H1 (cell line): ENCODE data around the gene NCF2. TPM values are rescaled to one million over a fixed set of nuclear protein-coding genes. Genes with fewer than 3 reads are reported as not detected.

ENCODE experiments used
- CTCF ChIA-PET: fragments of 300-600 bp; sonication (Branson Sonifier 250); formaldehyde crosslinking; loops from one replicate; lab custom pipeline; 2021; ENCODE audit not compliant: partially characterized antibody; lab: Charles Lee
- POLR2A ChIA-PET: fragments of 300-600 bp; sonication (Branson Sonifier 250); formaldehyde crosslinking; loops from one replicate; lab custom pipeline; 2021; ENCODE audit warnings: inconsistent platforms; ENCODE audit not compliant: partially characterized antibody; lab: Charles Lee
- DNase-seq, 2 experiments: peaks; one replicate each; pipeline versions ENCODE4 v3.0.0 to v3.0.0-alpha.2; 2010 to 2022; ENCODE audit warnings: low spot score in 2 of 2, low read depth in 1 of 2, mixed read lengths in 1 of 2
- FAIRE-seq: peaks from 2 replicates; lab custom pipeline; 2011; peaks lifted over from hg19 to GRCh38; lab: Jason Lieb, UNC
- H2AFZ ChIP-seq: 2 replicates; pipeline ENCODE4 v1.8.1; 2012; ENCODE audit warnings: low read length, inconsistent platforms
- H2AK5ac ChIP-seq: 2 replicates; pipeline ENCODE4 v1.6.1; 2013; ENCODE audit warnings: low read depth, low read length
- H2BK120ac ChIP-seq: replicated peaks from 2 replicates; pipeline ENCODE3; 2013; ENCODE audit warnings: low read depth, low read length, inconsistent platforms
- H2BK12ac ChIP-seq: 2 replicates; pipeline ENCODE4 v1.6.1; 2013; ENCODE audit warnings: low read depth, low read length
- H2BK15ac ChIP-seq: 2 replicates; pipeline ENCODE4 v1.6.1; 2013; ENCODE audit warnings: low read length
- H2BK20ac ChIP-seq: 2 replicates; pipeline ENCODE4 v1.6.1; 2013; ENCODE audit warnings: low read length
- H2BK5ac ChIP-seq: 2 replicates; pipeline ENCODE4 v1.6.1; 2013; ENCODE audit warnings: low read depth, low read length
- H3K14ac ChIP-seq: 2 replicates; pipeline ENCODE4 v1.6.1; 2013; ENCODE audit warnings: inconsistent platforms; ENCODE audit not compliant: insufficient read length
- H3K18ac ChIP-seq: 2 replicates; pipeline ENCODE4 v1.6.1; 2013; ENCODE audit warnings: low read length; ENCODE audit errors: extremely low read depth
- H3K23ac ChIP-seq: 2 replicates; pipeline ENCODE4 v1.6.1; 2013; ENCODE audit warnings: inconsistent platforms; ENCODE audit not compliant: insufficient read length
- H3K23me2 ChIP-seq: 2 replicates; pipeline ENCODE4 v1.6.1; 2013; ENCODE audit warnings: low read depth, low read length
- H3K27ac ChIP-seq: 2 replicates; pipeline ENCODE4 v1.6.1; 2011; ENCODE audit warnings: low read depth, low read length, inconsistent platforms
- H3K27me3 ChIP-seq, 4 experiments: replicated peaks in 1 of 4; 1 replicate in 1 of 4; 2 replicates in 3 of 4; pipeline versions ENCODE4 v1.6.1 to v1.8.1; 2011 to 2013; ENCODE audit warnings: low read length in 3 of 4, mild to moderate bottlenecking in 3 of 4, inconsistent platforms in 2 of 4, mixed read lengths in 2 of 4, moderate library complexity in 1 of 4; ENCODE audit not compliant: control insufficient read depth in 3 of 4, insufficient read depth in 3 of 4; ENCODE audit errors: extremely low read depth in 1 of 4
- H3K36me3 ChIP-seq, 4 experiments: 2 replicates each; pipeline versions ENCODE4 v1.6.1 to v1.8.1; 2011 to 2013; ENCODE audit warnings: mild to moderate bottlenecking in 4 of 4, low read length in 3 of 4, moderate library complexity in 2 of 4, control low read depth in 1 of 4, inconsistent platforms in 1 of 4; ENCODE audit not compliant: insufficient read depth in 4 of 4, control insufficient read depth in 2 of 4
- H3K4ac ChIP-seq: replicated peaks from 2 replicates; pipeline ENCODE3; 2013; ENCODE audit warnings: low read length, low read depth, mixed read lengths, inconsistent platforms; ENCODE audit not compliant: insufficient read length
- H3K4me1 ChIP-seq, 4 experiments: replicated peaks in 1 of 4; 1 replicate in 1 of 4; 2 replicates in 3 of 4; pipeline versions ENCODE4 v1.6.1 to v1.8.1; 2011 to 2013; ENCODE audit warnings: low read length in 3 of 4, inconsistent platforms in 2 of 4, mixed read lengths in 1 of 4; ENCODE audit not compliant: insufficient read depth in 4 of 4, control insufficient read depth in 3 of 4
- H3K4me2 ChIP-seq, 2 experiments: 2 replicates each; pipeline versions ENCODE4 v1.6.1 to v1.8.1; 2011 to 2013; ENCODE audit warnings: low read depth in 2 of 2, low read length in 2 of 2, control low read depth in 1 of 2, inconsistent platforms in 1 of 2, mild to moderate bottlenecking in 1 of 2; ENCODE audit not compliant: insufficient read depth in 1 of 2
- H3K4me3 ChIP-seq, 4 experiments: fragments of 200-600, 300-600 bp in 1 of 4; sonication (generic), shearing (Covaris generic), sonication (Bioruptor Twin) in 1 of 4; 2 replicates each; pipeline versions ENCODE4 v1.5.1 to v1.8.1; 2011 to 2016; ENCODE audit warnings: low read length in 4 of 4, low read depth in 3 of 4, control low read depth in 2 of 4, inconsistent platforms in 2 of 4, mild to moderate bottlenecking in 2 of 4, mixed read lengths in 1 of 4, moderate library complexity in 1 of 4; ENCODE audit not compliant: insufficient read depth in 2 of 4; ENCODE audit errors: extremely low read depth in 1 of 4
- H3K56ac ChIP-seq: replicated peaks from 2 replicates; pipeline ENCODE3; 2013; ENCODE audit warnings: low read depth, mild to moderate bottlenecking, mixed read lengths, low read length, inconsistent platforms; ENCODE audit not compliant: insufficient read length
- H3K79me1 ChIP-seq: 2 replicates; pipeline ENCODE4 v1.6.1; 2013; ENCODE audit warnings: low read depth, low read length, control low read depth
- H3K79me2 ChIP-seq, 2 experiments: 2 replicates each; pipeline versions ENCODE4 v1.6.1 to v1.8.1; 2012 to 2013; ENCODE audit warnings: low read length in 2 of 2, mild to moderate bottlenecking in 2 of 2, inconsistent platforms in 1 of 2; ENCODE audit not compliant: insufficient read depth in 2 of 2, control insufficient read depth in 1 of 2
- H3K9ac ChIP-seq, 4 experiments: replicated peaks in 1 of 4; 1 replicate in 1 of 4; 2 replicates in 3 of 4; pipeline versions ENCODE4 v1.6.1 to v1.8.1; 2011 to 2013; ENCODE audit warnings: low read depth in 3 of 4, low read length in 3 of 4, control low read depth in 2 of 4, mild to moderate bottlenecking in 2 of 4, moderate library complexity in 2 of 4, inconsistent platforms in 1 of 4; ENCODE audit errors: extremely low read depth in 1 of 4
- H3K9me3 ChIP-seq, 2 experiments: 2 replicates each; pipeline versions ENCODE4 v1.6.1 to v1.8.1; 2012 to 2013; ENCODE audit warnings: mild to moderate bottlenecking in 2 of 2, moderate library complexity in 2 of 2, control low read depth in 1 of 2, inconsistent platforms in 1 of 2, low read depth in 1 of 2, low read length in 1 of 2, mixed read lengths in 1 of 2; ENCODE audit not compliant: insufficient read depth in 2 of 2
- H4K20me1 ChIP-seq, 2 experiments: replicated peaks in 1 of 2; 2 replicates each; pipeline versions ENCODE3 to v1.8.1; 2011 to 2013; ENCODE audit warnings: inconsistent platforms in 2 of 2, low read length in 2 of 2, mild to moderate bottlenecking in 1 of 2; ENCODE audit not compliant: insufficient read depth in 2 of 2, control insufficient read depth in 1 of 2
- H4K5ac ChIP-seq: 2 replicates; pipeline ENCODE4 v1.6.1; 2013; ENCODE audit warnings: low read length, low read depth, mixed read lengths, inconsistent platforms; ENCODE audit not compliant: insufficient read length
- H4K8ac ChIP-seq: 2 replicates; pipeline ENCODE4 v1.8.0; 2013; ENCODE audit warnings: mild to moderate bottlenecking, moderate library complexity, low read length, inconsistent platforms; ENCODE audit not compliant: insufficient read depth; ENCODE audit errors: extremely low read depth
- H4K91ac ChIP-seq: replicated peaks from 2 replicates; pipeline ENCODE3; 2013; ENCODE audit warnings: low read length, mixed read lengths, inconsistent platforms; ENCODE audit not compliant: insufficient read length
- CHD1 ChIP-seq: IDR thresholded peaks from 2 replicates; pipeline ENCODE4 v1.6.1; 2012; ENCODE audit warnings: low read depth, low read length, improper control_type of control experiment
- EGR1 ChIP-seq: IDR thresholded peaks from 2 replicates; pipeline ENCODE4 v1.6.1; 2011; ENCODE audit warnings: low read depth, low read length, borderline replicate concordance
- GABPA ChIP-seq: IDR thresholded peaks from 2 replicates; pipeline ENCODE4 v1.6.1; 2011; ENCODE audit warnings: mild to moderate bottlenecking, low read length, moderate library complexity, borderline replicate concordance; ENCODE audit not compliant: insufficient read depth
- KDM1A ChIP-seq: fragments of 200-600, 300-600 bp; sonication (generic); IDR thresholded peaks from 2 replicates; pipeline ENCODE4 v1.7.1; 2016; ENCODE audit warnings: mild to moderate bottlenecking, low read length, borderline replicate concordance
- POLR2AphosphoS5 ChIP-seq: IDR thresholded peaks from 2 replicates; pipeline ENCODE4 v1.6.1; 2011; ENCODE audit warnings: low read depth, low read length
- SP4 ChIP-seq: IDR thresholded peaks from 2 replicates; pipeline ENCODE4 v1.6.1; 2012; ENCODE audit warnings: low read length, inconsistent platforms
- TBP ChIP-seq: IDR thresholded peaks from 2 replicates; pipeline ENCODE4 v1.6.1; 2011; ENCODE audit warnings: low read depth, low read length, improper control_type of control experiment
- YY1 ChIP-seq: IDR thresholded peaks from 2 replicates; pipeline ENCODE4 v1.6.1; 2011; ENCODE audit warnings: low read depth, mild to moderate bottlenecking, low read length
- WGBS, 2 experiments: shearing (Covaris generic) in 1 of 2; methylation state at CpG; one replicate each; pipeline versions ENCODE4 v1.1.6 to v1.1.7; 2013 to 2015; ENCODE audit warnings: low lambda C conversion rate in 2 of 2, mixed read lengths in 2 of 2, inconsistent platforms in 1 of 2, low coverage in 1 of 2, missing lambda C conversion rate in 1 of 2; ENCODE audit not compliant: insufficient replicate concordance in 2 of 2, insufficient coverage in 1 of 2, insufficient read length in 1 of 2; ENCODE audit errors: extremely low coverage in 1 of 2, missing lambda C conversion rate in 1 of 2; 5-methylcytosine and 5-hydroxymethylcytosine counted together
- polyA plus RNA-seq, 7 experiments: library from polyadenylated mRNA; depleted of rRNA in 3 of 7; stranded (reverse) in 5 of 7; unstranded in 2 of 7; fragments of >200 nt in 5 of 7; fragments of 200-250 nt in 2 of 7; gene quantifications; 1 replicate in 5 of 7; 2 replicates in 1 of 7; 4 replicates in 1 of 7; pipeline versions ENCODE4 v1.2.1 to v1.2.3, GENCODE V29; 2011 to 2013; ENCODE audit warnings: missing spikeins in 2 of 7, mixed read lengths in 2 of 7
- total RNA-seq: library from RNA; stranded (reverse); fragmentation: NEBNext Ultra II Directional; extraction: Animal tissue kit (Norgen Biotek cat#: 25700); gene quantifications from 2 replicates; pipeline ENCODE4 v1.2.1, GENCODE V29; 2021
- TF ChIP-seq, protein P1 (sequence below): IDR thresholded peaks from 2 replicates; pipeline ENCODE4 v1.6.1; 2012; ENCODE audit warnings: inconsistent platforms

The NCF2 gene
- total and polyA plus RNA-seq, 2 of the 8 experiments (the other 6 are each of a cell fraction or from before 2014, with no cell fraction given): not detected

DNA sequence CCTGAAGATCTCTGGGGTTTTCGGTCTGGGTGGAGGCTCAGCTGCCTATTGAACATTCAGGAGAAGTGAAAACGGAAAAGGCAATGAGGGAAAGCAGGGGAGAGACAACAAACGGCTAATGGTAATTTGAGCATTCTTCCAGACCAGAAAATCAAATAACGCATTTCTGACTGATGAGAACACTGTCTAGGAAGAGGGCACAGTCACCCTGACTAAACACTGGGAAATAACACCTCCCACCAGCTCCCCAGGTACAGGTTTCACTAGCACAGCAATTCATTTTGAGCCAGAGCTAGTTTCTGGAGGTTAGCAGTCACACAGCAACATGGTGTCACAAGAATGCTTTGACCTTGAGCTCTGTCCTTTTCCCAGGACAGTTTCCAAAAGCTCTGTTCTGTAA is 21.1 kb downstream of the NCF2 start:
- no peak for DNase-seq
- no peak overlapping the region for H3K4me2 ChIP-seq
- POLR2A ChIA-PET: interaction anchor here (2.2 kb wide), 1 partner anchor 9 kb away, joined by 10 read pairs; no protein-coding TSS in a partner anchor

More for the DNA sequence above, 21.1 kb downstream of the NCF2 start:
- 92% methylated on average over 4 of the region's 4 CpGs; no CpG with 5 or more reads in 1 of the 2 experiments for WGBS, 2 experiments
- H3K4ac ChIP-seq: no peak overlapping the region
- no peak overlapping the region for H2BK5ac ChIP-seq
- H3K27ac ChIP-seq: no peak overlapping the region
- no peaks in the 10 kb centered on the region for H3K23me2 ChIP-seq
- no peaks in the 10 kb centered on the region for H3K9me3 ChIP-seq
- H3K4me1 ChIP-seq: no peaks in the 10 kb centered on the region
- H4K5ac ChIP-seq: no peak overlapping the region
- no peak overlapping the region for H3K23ac ChIP-seq
- H3K14ac ChIP-seq: no peak overlapping the region
- H2BK15ac ChIP-seq: no peak overlapping the region
- no peak overlapping the region for H3K9ac ChIP-seq
- H2AFZ ChIP-seq: no peak overlapping the region
- no peaks in the 10 kb centered on the region for H4K20me1 ChIP-seq
- no peak for FAIRE-seq
- H3K18ac ChIP-seq: no peak overlapping the region
- no peak overlapping the region for H2AK5ac ChIP-seq
- no peak overlapping the region for H2BK20ac ChIP-seq
- no peak overlapping the region for H2BK12ac ChIP-seq
- H2BK120ac ChIP-seq: no peak overlapping the region
- no peaks in the 10 kb centered on the region; a peak in 1 of 8 replicates for H3K36me3 ChIP-seq
- CTCF ChIA-PET: interaction anchor here (1.3 to 2.2 kb wide), 5 partner anchors 11 to 347 kb away, joined by 4 to 9 read pairs (median 5); no protein-coding TSS in a partner anchor
- no peak overlapping the region for H3K4me3 ChIP-seq
- H3K79me1 ChIP-seq: no peaks in the 10 kb centered on the region
- H3K56ac ChIP-seq: no peak overlapping the region
- no peaks in the 10 kb centered on the region for H3K27me3 ChIP-seq
- no peak overlapping the region for H4K91ac ChIP-seq
- TF ChIP-seq YY1: no peak
- TF ChIP-seq CHD1: no peak
- no peak for TF ChIP-seq TBP
- TF ChIP-seq POLR2AphosphoS5: no peak
- TF ChIP-seq SP4: no peak
- TF ChIP-seq, protein P1, sequence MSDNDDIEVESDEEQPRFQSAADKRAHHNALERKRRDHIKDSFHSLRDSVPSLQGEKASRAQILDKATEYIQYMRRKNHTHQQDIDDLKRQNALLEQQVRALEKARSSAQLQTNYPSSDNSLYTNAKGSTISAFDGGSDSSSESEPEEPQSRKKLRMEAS: no peak
- no peak for TF ChIP-seq GABPA
- TF ChIP-seq KDM1A: no peak
- TF ChIP-seq EGR1: no peak
- no peak overlapping the region for H4K8ac ChIP-seq
- H3K79me2 ChIP-seq: no peaks in the 10 kb centered on the region
